ENCODE data around the gene TPPP2.

GRCh38 chr14:21072031-21072473, 42.0 kb downstream of the TPPP2 start:
- TF ChIP-seq CTCF (IDR thresholded peaks at IDR 0.05 in 4 of 5, conservative IDR thresholded peaks at IDR 0.05 in 1 of 5): no peak
- no peak for TF ChIP-seq POLR2A (IDR thresholded peaks at IDR 0.05)

Measured in gastrocnemius medialis (tissue), 4 donors.